Measurements from ENCODE around the gene BCL6.
A peak's percentile ranks its signal among the peaks of the same experiment; 100 is the strongest.

The BCL6 gene

GRCh38 chr3:187738331-187739093 lies 6.8 kb downstream of the BCL6 start:
- DNase-seq = peak; percentile 93

GRCh38 chr3:187738071-187738330 lies 7.3 kb downstream of the BCL6 start:
- DNase-seq = no peak

GRCh38 chr3:187737368-187738070 lies 7.7 kb downstream of the BCL6 start:
- DNase-seq = peak; percentile 72

- DNase-seq = no peak
Measured at GRCh38 chr3:187737006-187737367, 8.3 kb downstream of the BCL6 start.

GRCh38 chr3:187736418-187736871 lies 8.8 kb downstream of the BCL6 start:
- peak; percentile 65 for DNase-seq

- DNase-seq = peak; percentile 61
Measured at GRCh38 chr3:187735837-187736236, 9.4 kb downstream of the BCL6 start.

GRCh38 chr3:187735383-187735782 lies 9.9 kb downstream of the BCL6 start:
- no peak for DNase-seq

- no peak for DNase-seq
Measured at GRCh38 chr3:187734841-187735240, 10.4 kb downstream of the BCL6 start.

- DNase-seq = no peak
Measured at GRCh38 chr3:187733371-187733770, 11.9 kb downstream of the BCL6 start.

GRCh38 chr3:187729598-187729997 lies 15.7 kb downstream of the BCL6 start:
- DNase-seq = no peak

- DNase-seq = no peak
Measured at GRCh38 chr3:187728940-187729583, 16.2 kb downstream of the BCL6 start.

- DNase-seq = no peak
Measured at GRCh38 chr3:187728248-187728647, 17.0 kb downstream of the BCL6 start.

- DNase-seq = no peak
Measured at GRCh38 chr3:187726564-187726963, 18.7 kb downstream of the BCL6 start.

- DNase-seq = no peak
Measured at GRCh38 chr3:187725653-187726370, 19.5 kb downstream of the BCL6 start.

- no peak for DNase-seq
Measured at GRCh38 chr3:187725224-187725623, 20.0 kb downstream of the BCL6 start.

GRCh38 chr3:187722206-187722612 lies 23.1 kb downstream of the BCL6 start:
- DNase-seq = no peak

GRCh38 chr3:187721055-187721454 lies 24.2 kb downstream of the BCL6 start:
- DNase-seq = no peak

GRCh38 chr3:187720337-187720670 lies 25.0 kb downstream of the BCL6 start:
- no peak for DNase-seq

GRCh38 chr3:187719628-187720336 lies 25.5 kb downstream of the BCL6 start:
- no peak for DNase-seq

GRCh38 chr3:187718802-187719201 lies 26.5 kb downstream of the BCL6 start:
- DNase-seq = no peak

- peak; percentile 37 for DNase-seq
Measured at GRCh38 chr3:187717572-187717971, 27.7 kb downstream of the BCL6 start.

- peak; percentile 71 for DNase-seq
Measured at GRCh38 chr3:187714404-187714979, 30.8 kb downstream of the BCL6 start.

Measured in fibroblast of skin of back (primary cell).